ENCODE data around the gene DBH.
"Not testable (repeated sequence)": the region's sequence is repeated elsewhere in the genome, so short reads cannot be mapped to it uniquely, and the experiment has no call there.

Gene DBH

DNA sequence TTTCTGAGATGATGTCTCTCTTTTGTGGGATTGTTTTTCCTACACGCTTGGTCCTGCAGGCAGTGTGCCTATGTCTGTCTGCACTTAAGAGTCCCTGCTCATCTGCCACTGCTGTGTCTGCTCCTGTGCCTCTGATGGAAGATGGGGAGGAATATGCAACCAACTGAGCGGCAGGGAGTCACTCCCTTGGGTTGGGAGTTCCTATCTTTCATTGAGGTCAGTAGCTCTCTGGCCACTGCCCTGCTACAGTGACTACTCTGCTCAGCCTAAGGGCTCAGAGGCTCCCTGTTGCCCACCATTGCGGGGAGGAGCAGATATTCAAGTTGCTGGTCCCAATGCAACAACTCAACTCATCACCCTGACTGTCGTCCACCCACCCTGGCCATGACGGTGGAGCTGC, 13.6 kb upstream of the DBH start:
- Histone ChIP-seq H3K4me2 (ENCODE audit: low read depth, low read length) (no peak overlapping the region), H3K36me3 (replicated peaks; ENCODE audit: insufficient read depth, low read length) (no peaks in the 10 kb centered on the region), H3K4me3 (ENCODE audit: low read length) (no peak overlapping the region), H3K9me3 (replicated peaks; ENCODE audit: insufficient read depth, low read length) (no peaks in the 10 kb centered on the region), H3K9me2 (replicated peaks; ENCODE audit: insufficient read depth, low read length) (no peaks in the 10 kb centered on the region), H2AFZ (ENCODE audit: low read length) (no peak overlapping the region), H3K4me1 (ENCODE audit: low read length) (peaks cover 7% of the 10 kb centered on the region; the same call in 1 of the 2 replicates), H3K9ac (ENCODE audit: low read length) (no peak overlapping the region), H3K27me3 (replicated peaks; ENCODE audit: insufficient read depth, low read length) (peaks cover 86% of the 10 kb centered on the region), H3K27ac (ENCODE audit: low read length) (no peak overlapping the region), H4K20me1 (ENCODE audit: insufficient read depth, low read length) (no peaks in the 10 kb centered on the region), H3F3A (ENCODE audit: insufficient read depth, low read length) (no peaks in the 10 kb centered on the region), H3K79me2 (ENCODE audit: low read length) (no peaks in the 10 kb centered on the region)
- no peak for DNase-seq
- TF ChIP-seq, protein P1, sequence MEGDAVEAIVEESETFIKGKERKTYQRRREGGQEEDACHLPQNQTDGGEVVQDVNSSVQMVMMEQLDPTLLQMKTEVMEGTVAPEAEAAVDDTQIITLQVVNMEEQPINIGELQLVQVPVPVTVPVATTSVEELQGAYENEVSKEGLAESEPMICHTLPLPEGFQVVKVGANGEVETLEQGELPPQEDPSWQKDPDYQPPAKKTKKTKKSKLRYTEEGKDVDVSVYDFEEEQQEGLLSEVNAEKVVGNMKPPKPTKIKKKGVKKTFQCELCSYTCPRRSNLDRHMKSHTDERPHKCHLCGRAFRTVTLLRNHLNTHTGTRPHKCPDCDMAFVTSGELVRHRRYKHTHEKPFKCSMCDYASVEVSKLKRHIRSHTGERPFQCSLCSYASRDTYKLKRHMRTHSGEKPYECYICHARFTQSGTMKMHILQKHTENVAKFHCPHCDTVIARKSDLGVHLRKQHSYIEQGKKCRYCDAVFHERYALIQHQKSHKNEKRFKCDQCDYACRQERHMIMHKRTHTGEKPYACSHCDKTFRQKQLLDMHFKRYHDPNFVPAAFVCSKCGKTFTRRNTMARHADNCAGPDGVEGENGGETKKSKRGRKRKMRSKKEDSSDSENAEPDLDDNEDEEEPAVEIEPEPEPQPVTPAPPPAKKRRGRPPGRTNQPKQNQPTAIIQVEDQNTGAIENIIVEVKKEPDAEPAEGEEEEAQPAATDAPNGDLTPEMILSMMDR (IDR thresholded peaks at IDR 0.05; ENCODE audit: low read length): no peak
- TF ChIP-seq EZH2 (optimal IDR thresholded peaks at IDR 0.05; ENCODE audit: low read depth, low read length): no peak
- no peak for TF ChIP-seq EZH2phosphoT487 (IDR thresholded peaks at IDR 0.05; ENCODE audit: low read length)

DNA sequence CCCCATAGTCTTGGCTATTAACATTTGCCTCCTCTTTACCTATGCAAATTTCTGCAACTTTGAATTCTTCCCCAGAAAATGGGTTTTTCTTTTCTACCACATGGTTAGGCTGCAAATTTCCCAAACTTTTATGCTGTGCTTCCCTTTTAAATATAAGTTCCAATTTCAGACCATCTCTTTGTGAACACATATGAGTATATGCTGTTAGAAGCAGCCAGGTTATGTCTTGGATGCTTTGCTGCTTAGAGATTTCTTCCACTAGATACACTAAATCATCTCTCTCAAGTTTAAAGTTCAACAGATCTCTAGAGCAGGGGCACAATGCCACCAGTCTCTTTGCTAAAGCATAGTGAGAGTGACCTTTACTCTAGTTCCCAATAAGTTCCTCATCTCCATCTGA, 10.2 kb upstream of the DBH start:
- H3F3A ChIP-seq (ENCODE audit: insufficient read depth, low read length); H3K36me3 ChIP-seq (replicated peaks; ENCODE audit: insufficient read depth, low read length); H3K4me3 ChIP-seq (ENCODE audit: low read length); H3K4me1 ChIP-seq (ENCODE audit: low read length); H3K9ac ChIP-seq (ENCODE audit: low read length); H4K20me1 ChIP-seq (ENCODE audit: insufficient read depth, low read length); H3K9me2 ChIP-seq (replicated peaks; ENCODE audit: insufficient read depth, low read length); H3K27ac ChIP-seq (ENCODE audit: low read length); H3K9me3 ChIP-seq (replicated peaks; ENCODE audit: insufficient read depth, low read length); H3K79me2 ChIP-seq (ENCODE audit: low read length); DNase-seq; H3K4me2 ChIP-seq (ENCODE audit: low read depth, low read length); H2AFZ ChIP-seq (ENCODE audit: low read length): not testable (repeated sequence)
- H3K27me3 ChIP-seq (replicated peaks; ENCODE audit: insufficient read depth, low read length): peaks cover 85% of the 10 kb centered on the region

DNA sequence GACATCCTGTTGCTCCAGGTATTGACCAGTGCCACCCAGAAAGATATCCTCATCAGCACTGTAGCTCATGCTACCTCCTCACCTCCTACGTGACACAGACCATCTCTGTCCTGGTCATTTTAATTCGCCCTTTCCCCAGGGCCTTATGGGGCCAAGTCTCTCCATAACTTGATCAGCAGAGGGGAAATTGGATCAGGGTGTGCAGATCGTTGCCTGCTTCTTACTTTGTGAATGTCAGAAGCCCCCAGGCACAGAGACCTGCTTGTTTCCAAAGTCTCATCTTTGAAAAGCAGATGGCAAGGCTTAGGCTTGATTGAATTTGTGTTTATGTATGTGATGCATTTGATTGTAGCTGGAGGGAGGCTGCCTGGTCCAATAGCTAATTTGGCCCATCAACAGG, 8.8 kb upstream of the DBH start:
- Histone ChIP-seq H3K4me3 (ENCODE audit: low read length) (no peak overlapping the region), H3K27me3 (replicated peaks; ENCODE audit: insufficient read depth, low read length) (peaks cover 80% of the 10 kb centered on the region), H3K4me1 (ENCODE audit: low read length) (no peaks in the 10 kb centered on the region), H3F3A (ENCODE audit: insufficient read depth, low read length) (no peaks in the 10 kb centered on the region), H3K36me3 (replicated peaks; ENCODE audit: insufficient read depth, low read length) (no peaks in the 10 kb centered on the region), H4K20me1 (ENCODE audit: insufficient read depth, low read length) (no peaks in the 10 kb centered on the region), H3K4me2 (ENCODE audit: low read depth, low read length) (no peak overlapping the region), H3K9ac (ENCODE audit: low read length) (no peak overlapping the region), H3K79me2 (ENCODE audit: low read length) (no peaks in the 10 kb centered on the region), H3K9me3 (replicated peaks; ENCODE audit: insufficient read depth, low read length) (no peaks in the 10 kb centered on the region), H3K9me2 (replicated peaks; ENCODE audit: insufficient read depth, low read length) (no peaks in the 10 kb centered on the region), H3K27ac (ENCODE audit: low read length) (no peak overlapping the region), H2AFZ (ENCODE audit: low read length) (no peak overlapping the region)
- TF ChIP-seq, protein P1 (IDR thresholded peaks at IDR 0.05; ENCODE audit: low read length): no peak
- TF ChIP-seq EZH2phosphoT487 (IDR thresholded peaks at IDR 0.05; ENCODE audit: low read length): no peak
- TF ChIP-seq EZH2 (optimal IDR thresholded peaks at IDR 0.05; ENCODE audit: low read depth, low read length): no peak
- no peak for DNase-seq

DNA sequence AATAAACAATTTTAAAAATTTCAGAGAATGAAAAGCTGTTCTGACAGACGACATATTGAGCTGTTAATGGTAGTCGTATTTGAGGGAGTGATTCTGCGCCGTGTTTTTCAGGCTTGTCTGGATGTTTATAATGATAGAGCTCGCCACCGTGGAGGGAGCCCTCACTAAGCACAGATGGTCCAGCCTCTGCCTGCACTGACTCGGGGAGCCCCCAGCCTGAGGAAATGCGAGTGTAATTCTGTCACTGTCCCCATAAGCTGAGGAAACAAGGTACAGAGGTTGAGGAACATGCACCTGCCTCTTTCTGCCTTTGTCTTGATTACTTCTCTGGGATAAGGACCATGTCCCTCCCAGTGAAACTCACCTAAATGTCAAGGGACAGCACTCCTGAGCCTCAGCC, 7.4 kb upstream of the DBH start:
- no peak overlapping the region for H3K4me2 ChIP-seq (ENCODE audit: low read depth, low read length)
- H2AFZ ChIP-seq (ENCODE audit: low read length): no peak overlapping the region
- H3K4me1 ChIP-seq (ENCODE audit: low read length): no peaks in the 10 kb centered on the region
- DNase-seq: no peak
- H3K4me3 ChIP-seq (ENCODE audit: low read length): no peak overlapping the region
- H3K9me2 ChIP-seq (replicated peaks; ENCODE audit: insufficient read depth, low read length): no peaks in the 10 kb centered on the region
- H4K20me1 ChIP-seq (ENCODE audit: insufficient read depth, low read length): no peaks in the 10 kb centered on the region
- no peak overlapping the region for H3K27ac ChIP-seq (ENCODE audit: low read length)
- H3K79me2 ChIP-seq (ENCODE audit: low read length): no peaks in the 10 kb centered on the region
- H3F3A ChIP-seq (ENCODE audit: insufficient read depth, low read length): no peaks in the 10 kb centered on the region
- no peaks in the 10 kb centered on the region for H3K36me3 ChIP-seq (replicated peaks; ENCODE audit: insufficient read depth, low read length)
- no peaks in the 10 kb centered on the region for H3K9me3 ChIP-seq (replicated peaks; ENCODE audit: insufficient read depth, low read length)
- no peak overlapping the region for H3K9ac ChIP-seq (ENCODE audit: low read length)
- peaks cover 76% of the 10 kb centered on the region for H3K27me3 ChIP-seq (replicated peaks; ENCODE audit: insufficient read depth, low read length)
- TF ChIP-seq EZH2 (optimal IDR thresholded peaks at IDR 0.05; ENCODE audit: low read depth, low read length): no peak
- TF ChIP-seq, protein P1 (IDR thresholded peaks at IDR 0.05; ENCODE audit: low read length): no peak
- TF ChIP-seq EZH2phosphoT487 (IDR thresholded peaks at IDR 0.05; ENCODE audit: low read length): no peak
